GM23338 (cell line): ENCODE measurements around the gene MAOA. TPM values are rescaled to one million over a fixed set of nuclear protein-coding genes. Genes with fewer than 3 reads are reported as not detected.

Experiments used
- polyA plus RNA-seq: library from polyadenylated mRNA; unstranded; fragments of >200 nt; fragmentation: Nextera tagmentation; extraction: Ambion mirVana; gene quantifications from 2 replicates; pipeline ENCODE4 v1.2.1, GENCODE V29; 2016
- total RNA-seq: library from RNA; depleted of rRNA; stranded (reverse); fragments of >200 nt; shearing (Covaris generic); gene quantifications from 2 replicates; pipeline ENCODE4 v1.2.3, GENCODE V29; 2014; rRNA removed

The MAOA gene
- total and polyA plus RNA-seq, 2 experiments from 2014 or later = 3.2 to 5.2 TPM

Other genes with a start within 250 kb of the MAOA start
- gene MAOB, start 226.2 kb downstream of the MAOA start, total RNA-seq = 0.39 and 1.0 TPM in 2 replicates
- gene MAOB, start 226.2 kb downstream of the MAOA start, polyA plus RNA-seq = 1.1 and 1.3 TPM in 2 replicates